ENCODE data around the gene KIF18B.

- TF ChIP-seq POLR2AphosphoS5 (IDR thresholded peaks at IDR 0.05; ENCODE audit: low read depth, low read length) (no peak), TAF1 (IDR thresholded peaks at IDR 0.05; ENCODE audit: borderline replicate concordance, insufficient read depth, low read length) (no peak), REST (IDR thresholded peaks at IDR 0.05; ENCODE audit: insufficient read depth in 1 of 2, low read depth in 2 of 2, low read length in 2 of 2) (no peak), SIN3A (IDR thresholded peaks at IDR 0.05; ENCODE audit: borderline replicate concordance, insufficient read depth, low read length) (no peak), FOXP2 (optimal IDR thresholded peaks at IDR 0.05; ENCODE audit: borderline replicate concordance, extremely low read depth, extremely low read length, insufficient read depth) (no peak)
These were observed 42.3 kb downstream of the KIF18B start for GRCh38 chr17:44905006-44906000.

Data from PFSK-1 (cell line).